OCI-LY3 (cell line): ENCODE results near the gene RSPH1.
A peak's percentile ranks its signal among the peaks of the same experiment; 100 is the strongest.

Source experiments
- CTCF ChIP-seq: fragments of 200-600, 300-600 bp; sonication (generic); IDR thresholded peaks from 2 replicates; pipeline ENCODE4 v1.5.1; 2014; ENCODE audit warnings: antibody characterized with exemption, low read length, low read depth
- EZH2phosphoT487 ChIP-seq: fragments of 200-600 bp; shearing (Covaris generic); IDR thresholded peaks from 2 replicates; pipeline ENCODE4 v1.6.1; 2018; ENCODE audit warnings: antibody characterized with exemption, mixed run types, low read depth

- TF ChIP-seq CTCF (peak; percentile 55), EZH2phosphoT487 (no peak)
Measured at GRCh38 chr21:42467140-42467983, 28.7 kb downstream of the RSPH1 start.
